Transverse colon (tissue), 4 donors: Measurements from ENCODE around the gene PPM1N. TPM values are rescaled to one million over a fixed set of nuclear protein-coding genes. Genes with fewer than 3 reads are reported as not detected.
A peak's percentile ranks its signal among the peaks of the same experiment; 100 is the strongest.
"Not testable (repeated sequence)": the region's sequence is repeated elsewhere in the genome, so short reads cannot be mapped to it uniquely, and the experiment has no call there.

Experiments
- DNase-seq: peaks from one replicate; pipeline ENCODE4 v3.0.0-alpha.2; 2019
- H3K27ac ChIP-seq, 4 donors: fragments of 200-600 bp; sonication (generic); 2 replicates each; pipeline ENCODE4 v1.5.1; 2016 to 2018; ENCODE audit warnings: inconsistent platforms in 4 of 4
- H3K27me3 ChIP-seq: fragments of 200-600 bp; sonication (generic); 2 replicates; pipeline ENCODE4 v1.5.1; 2017; ENCODE audit warnings: inconsistent platforms
- H3K36me3 ChIP-seq, 4 donors: fragments of 200-600 bp; sonication (generic); 2 replicates each; pipeline ENCODE4 v1.5.1; 2017 to 2019; ENCODE audit warnings: inconsistent platforms in 4 of 4
- H3K4me1 ChIP-seq, 4 donors: fragments of 200-600 bp; sonication (generic); 2 replicates each; pipeline ENCODE4 v1.5.1; 2017 to 2020; ENCODE audit warnings: inconsistent platforms in 4 of 4
- H3K4me3 ChIP-seq, 4 donors: fragments of 200-600 bp; sonication (generic); 1 replicate in 1 of 4; 2 replicates in 3 of 4; pipeline versions ENCODE4 v1.5.1 to v1.6.1; 2017 to 2019; ENCODE audit warnings: inconsistent platforms in 4 of 4
- H3K9me3 ChIP-seq, 2 donors: fragments of 200-600 bp; sonication (generic); 2 replicates each; pipeline ENCODE4 v1.5.1; 2017 to 2019; ENCODE audit warnings: inconsistent platforms in 2 of 2
- EP300 ChIP-seq: sonication (generic); formaldehyde crosslinking; IDR thresholded peaks from one replicate; pipeline ENCODE4 v1.6.1; 2017; ENCODE audit warnings: antibody characterized with exemption, low read depth
- POLR2A ChIP-seq: fragments of 450-650 bp; IDR thresholded peaks from one replicate; pipeline ENCODE4 v1.6.1; 2016; ENCODE audit warnings: antibody characterized with exemption, mild to moderate bottlenecking, moderate library complexity
- POLR2AphosphoS5 ChIP-seq, 3 donors: sonication (generic); formaldehyde crosslinking; IDR thresholded peaks; one replicate each; pipeline ENCODE4 v1.6.1; 2016; ENCODE audit warnings: antibody characterized with exemption in 3 of 3
- WGBS, 2 donors: methylation state at CpG; one replicate each; pipeline ENCODE4 v1.1.5; 2018; ENCODE audit warnings: low coverage in 1 of 2; 5-methylcytosine and 5-hydroxymethylcytosine counted together
- in situ Hi-C, 4 donors: fragments of 200-750 bp; cut with MboI; loops; one replicate each; pipeline versions ENCODE4 v1.15.0 to v1.15.1; 2017; ENCODE audit warnings: low sequenced_read_pairs in 3 of 4, low pct_ligation_motif_present in 1 of 4, low pct_unique_long_range_greater_than_20kb in 1 of 4
- intact Hi-C: fragments of 100-400 bp; cut with DNase I; formaldehyde crosslinking; loops from one replicate; pipeline ENCODE4 v1.15.1; 2023; ENCODE audit warnings: low total_unique reads
- total RNA-seq, 4 donors: library from RNA; depleted of rRNA; stranded (reverse); fragments of >200 nt; gene quantifications; one replicate each; pipeline ENCODE4 v1.1.0, GENCODE V29; 2016
- TF ChIP-seq, protein P1 (sequence below), 5 experiments: fragments of 200-600 bp in 3 of 5; fragments of 450-650 bp in 2 of 5; sonication (generic) in 3 of 5; IDR thresholded peaks; 1 replicate in 2 of 5; 2 replicates in 3 of 5; pipeline ENCODE4 v1.5.1; 2016 to 2017; ENCODE audit warnings: antibody characterized with exemption in 5 of 5, inconsistent platforms in 3 of 5, mild to moderate bottlenecking in 2 of 5, moderate library complexity in 1 of 5

The PPM1N gene
- total RNA-seq, 4 donors from 2014 or later: 1.00 to 4.3 (median 1.4) TPM; not detected in 1

DNA sequence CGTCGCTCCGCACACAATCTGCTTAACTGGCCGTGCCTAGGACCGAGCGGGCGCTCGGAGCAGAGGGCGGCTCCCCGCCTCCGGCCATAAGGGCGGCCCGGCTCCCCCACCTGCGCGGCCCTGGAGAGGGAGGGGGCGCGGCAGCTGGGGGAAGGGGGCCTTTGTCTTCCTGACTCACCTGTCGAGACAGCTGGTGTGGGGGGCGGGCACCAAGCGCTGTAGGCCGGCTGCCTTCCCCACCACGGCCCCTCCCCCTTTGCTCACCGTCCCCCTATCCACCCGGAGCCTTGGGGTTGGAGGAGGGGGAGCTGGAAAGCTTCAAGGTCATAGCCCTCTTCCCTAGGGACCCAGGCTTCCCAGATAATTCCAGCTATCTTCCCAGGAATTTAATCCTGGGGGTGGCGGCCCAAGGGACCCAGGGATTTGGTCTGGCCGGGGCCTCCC lies 10.2 kb downstream of the PPM1N start:
- in situ Hi-C loops (no loop called here), intact Hi-C loops (no loop called here)
- 1% methylated on average over 17 of the region's 26 CpGs; no CpG with 5 or more reads in 1 of the 2 donors for WGBS, 2 donors
- no peaks in the 10 kb centered on the region for H3K27me3 ChIP-seq
- peaks cover 23 to 49% (median 47%) of the 10 kb centered on the region in 4 donors for H3K4me1 ChIP-seq
- H3K27ac ChIP-seq: peak overlapping the region; percentile 98 to 100 (median 99)
- H3K36me3 ChIP-seq: no peaks in the 10 kb centered on the region
- no peaks in the 10 kb centered on the region for H3K9me3 ChIP-seq
- DNase-seq: peak; percentile 79
- no peak for TF ChIP-seq EP300
- TF ChIP-seq POLR2AphosphoS5 (IDR thresholded peaks at IDR 0.05): peak in 1 of 3 donors; percentile 11
- H3K4me3 ChIP-seq: peak overlapping the region; percentile 93 to 100 (median 97)

DNA sequence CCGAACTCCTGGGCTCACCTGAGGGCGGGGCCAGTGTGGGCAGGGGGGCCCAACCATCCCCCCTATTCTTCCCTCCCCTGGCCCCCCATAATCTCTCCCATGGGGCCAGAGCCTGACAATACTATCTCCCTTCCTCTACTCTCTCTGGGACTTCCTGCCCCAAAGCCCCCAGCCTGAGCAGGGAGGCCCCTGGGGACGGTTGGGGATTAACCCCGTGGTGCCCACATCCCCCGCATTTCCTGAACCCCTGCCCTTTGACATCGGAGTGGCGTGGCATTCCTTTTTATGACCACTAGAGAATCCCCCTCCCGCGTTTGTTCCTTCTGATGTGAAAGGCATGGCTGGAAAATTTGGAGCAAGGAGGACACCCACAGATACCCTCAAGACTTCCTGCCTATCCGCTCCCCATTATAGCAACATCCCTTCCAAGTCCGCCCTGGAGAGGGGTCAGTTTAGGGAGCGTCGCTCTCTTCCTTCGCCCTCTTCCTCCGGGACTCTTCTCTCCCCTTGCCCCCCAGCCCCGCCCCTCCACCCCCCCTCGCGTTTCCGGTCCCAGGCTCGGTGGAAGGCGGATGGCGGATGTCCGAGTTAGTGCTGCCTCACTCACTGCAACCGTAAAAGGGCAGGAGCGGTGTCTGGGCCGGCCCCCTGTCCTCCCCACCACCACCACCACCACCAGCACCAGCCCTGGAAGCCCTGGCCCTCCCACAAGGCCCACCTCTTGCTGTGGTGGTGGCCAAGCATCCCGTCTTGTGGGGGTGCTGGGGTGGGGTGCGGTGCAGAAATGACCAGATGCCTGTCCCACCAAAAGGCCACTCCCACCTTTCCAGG lies 10.8 kb downstream of the PPM1N start:
- in situ Hi-C loops: no loop called here
- Histone ChIP-seq H3K36me3 (no peaks in the 10 kb centered on the region), H3K27ac (peak overlapping the region; percentile 98 to 100 (median 99)), H3K4me1 (peaks cover 29 to 55% (median 53%) of the 10 kb centered on the region in 4 donors), H3K27me3 (no peaks in the 10 kb centered on the region), H3K4me3 (peak overlapping the region; percentile 93 to 100 (median 97)), H3K9me3 (no peaks in the 10 kb centered on the region)
- peak; percentile 55 for TF ChIP-seq POLR2A
- TF ChIP-seq, protein P1, sequence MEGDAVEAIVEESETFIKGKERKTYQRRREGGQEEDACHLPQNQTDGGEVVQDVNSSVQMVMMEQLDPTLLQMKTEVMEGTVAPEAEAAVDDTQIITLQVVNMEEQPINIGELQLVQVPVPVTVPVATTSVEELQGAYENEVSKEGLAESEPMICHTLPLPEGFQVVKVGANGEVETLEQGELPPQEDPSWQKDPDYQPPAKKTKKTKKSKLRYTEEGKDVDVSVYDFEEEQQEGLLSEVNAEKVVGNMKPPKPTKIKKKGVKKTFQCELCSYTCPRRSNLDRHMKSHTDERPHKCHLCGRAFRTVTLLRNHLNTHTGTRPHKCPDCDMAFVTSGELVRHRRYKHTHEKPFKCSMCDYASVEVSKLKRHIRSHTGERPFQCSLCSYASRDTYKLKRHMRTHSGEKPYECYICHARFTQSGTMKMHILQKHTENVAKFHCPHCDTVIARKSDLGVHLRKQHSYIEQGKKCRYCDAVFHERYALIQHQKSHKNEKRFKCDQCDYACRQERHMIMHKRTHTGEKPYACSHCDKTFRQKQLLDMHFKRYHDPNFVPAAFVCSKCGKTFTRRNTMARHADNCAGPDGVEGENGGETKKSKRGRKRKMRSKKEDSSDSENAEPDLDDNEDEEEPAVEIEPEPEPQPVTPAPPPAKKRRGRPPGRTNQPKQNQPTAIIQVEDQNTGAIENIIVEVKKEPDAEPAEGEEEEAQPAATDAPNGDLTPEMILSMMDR (IDR thresholded peaks at IDR 0.05): peak in 2 of 5 experiments; percentile 40 to 51
- TF ChIP-seq EP300: no peak
- TF ChIP-seq POLR2AphosphoS5 (IDR thresholded peaks at IDR 0.05): peak; percentile 38 to 82 (median 68)
- intact Hi-C loops: no loop called here
- DNase-seq: peak; percentile 86
- 0% methylated on average over 9 to 16 of the region's 28 CpGs for WGBS, 2 donors

DNA sequence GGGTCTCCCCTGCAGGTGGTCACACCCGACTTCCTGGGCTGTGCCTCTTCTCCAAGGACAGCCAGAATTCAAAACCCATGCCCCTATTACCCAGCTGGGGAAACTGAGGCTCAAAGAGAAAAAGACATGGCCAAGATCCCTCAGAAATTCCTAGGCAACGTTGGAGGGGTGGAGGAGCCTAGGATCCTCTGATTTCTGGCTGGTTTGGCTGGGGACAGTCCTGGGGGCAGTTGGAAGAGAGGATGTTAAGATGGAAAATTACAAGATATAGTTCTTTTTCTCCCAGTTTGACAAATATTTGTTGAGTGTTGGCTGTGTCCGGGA lies 11.4 kb downstream of the PPM1N start:
- Histone ChIP-seq H3K9me3 (no peaks in the 10 kb centered on the region), H3K36me3 (no peaks in the 10 kb centered on the region), H3K4me3 (peak overlapping the region; percentile 93 to 100 (median 97)), H3K4me1 (peaks cover 33 to 61% (median 59%) of the 10 kb centered on the region in 4 donors), H3K27ac (peak overlapping the region; percentile 98 to 100 (median 99)), H3K27me3 (no peaks in the 10 kb centered on the region)
- TF ChIP-seq POLR2AphosphoS5 (IDR thresholded peaks at IDR 0.05) (no peak), EP300 (no peak)
- TF ChIP-seq, protein P1 (IDR thresholded peaks at IDR 0.05): no peak
- 4 to 11% methylated on average over 1 to 3 of the region's 3 CpGs for WGBS, 2 donors
- no peak for DNase-seq
- in situ Hi-C loops (no loop called here), intact Hi-C loops (no loop called here)

DNA sequence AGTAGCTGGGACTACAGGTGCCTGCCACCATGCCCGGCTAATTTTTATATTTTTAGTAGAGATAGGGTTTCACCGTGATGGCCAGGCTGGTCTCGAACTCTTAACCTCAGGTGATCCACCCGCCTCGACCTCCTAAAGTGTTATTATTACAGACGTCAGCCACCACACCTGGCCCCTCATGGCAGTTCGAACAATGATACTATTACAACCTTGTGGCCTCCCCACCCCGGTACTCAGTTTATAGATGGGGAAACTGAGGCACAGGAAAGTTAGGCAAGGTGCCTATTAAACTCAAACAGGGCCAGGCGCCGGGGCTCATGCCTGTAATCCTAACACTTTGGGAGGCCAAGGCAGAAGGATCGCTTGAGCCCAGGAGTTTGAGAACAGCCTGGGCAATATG lies 12.1 kb downstream of the PPM1N start:
- H3K27ac ChIP-seq: peak overlapping the region; percentile 98 to 100 (median 99)
- WGBS, 2 donors: 70% methylated on average over 11 of the region's 11 CpGs; no CpG with 5 or more reads in 1 of the 2 donors
- intact Hi-C loops, H3K27me3 ChIP-seq, DNase-seq, H3K36me3 ChIP-seq, in situ Hi-C loops, H3K9me3 ChIP-seq: not testable (repeated sequence)
- H3K4me1 ChIP-seq: peaks cover 40 to 68% (median 66%) of the 10 kb centered on the region in 4 donors
- peak overlapping the region in 2 of 4 donors; percentile 93 to 95 for H3K4me3 ChIP-seq

DNA sequence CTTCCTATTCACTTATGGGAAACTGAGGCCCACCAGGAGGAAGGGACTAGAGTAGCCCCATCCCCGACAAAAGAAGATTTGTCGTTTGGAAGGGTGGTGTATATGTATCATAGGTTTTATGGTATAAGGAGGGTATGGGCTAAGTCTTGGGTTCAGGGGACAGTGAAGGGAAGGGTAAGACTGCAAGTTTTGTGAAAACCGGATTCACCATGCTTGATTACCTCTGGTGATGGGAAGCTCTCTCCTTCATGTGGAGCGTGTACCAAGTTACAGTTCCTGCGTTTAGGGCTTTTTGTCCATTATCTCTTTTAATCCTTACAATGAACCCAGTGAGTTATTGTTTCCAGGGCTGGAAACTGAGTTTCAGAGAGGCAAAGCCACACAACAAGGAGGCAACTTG lies 12.8 kb downstream of the PPM1N start:
- Histone ChIP-seq H3K4me3 (no peak overlapping the region), H3K9me3 (no peaks in the 10 kb centered on the region), H3K27ac (peak overlapping the region; percentile 98 to 100 (median 99)), H3K36me3 (no peaks in the 10 kb centered on the region), H3K27me3 (no peaks in the 10 kb centered on the region), H3K4me1 (peaks cover 46 to 70% (median 69%) of the 10 kb centered on the region in 4 donors)
- WGBS, 2 donors: 75 to 78% methylated on average over 2 to 5 of the region's 5 CpGs
- no peak for DNase-seq
- intact Hi-C loops (no loop called here), in situ Hi-C loops (no loop called here)
- TF ChIP-seq EP300: no peak
- no peak for TF ChIP-seq POLR2A
- TF ChIP-seq POLR2AphosphoS5 (IDR thresholded peaks at IDR 0.05): no peak
- TF ChIP-seq, protein P1 (IDR thresholded peaks at IDR 0.05): no peak
